Activated naive CD8-positive, alpha-beta T cell treated with anti-CD3 and anti-CD28 coated beads, Interleukin-2, amount 50 U/mL, for 24 hours (primary cell): ENCODE measurements around the gene DNAJC4.
A peak's percentile ranks its signal among the peaks of the same experiment; 100 is the strongest.

Source experiments
- ATAC-seq: fragments of 150-1000 bp; cut with Tn5 transposase; one replicate; pipeline ENCODE4 v1.10.0; 2021
- DNase-seq: peaks from one replicate; pipeline ENCODE4 v3.0.0; 2021
- H3K27ac Mint-ChIP-seq: one replicate; pipeline ENCODE4 v1.8.0; 2021; ENCODE audit warnings: mild to moderate bottlenecking, mixed read lengths
- H3K27me3 Mint-ChIP-seq: one replicate; pipeline ENCODE4 v1.8.0; 2021; ENCODE audit warnings: mixed read lengths
- H3K36me3 Mint-ChIP-seq: one replicate; pipeline ENCODE4 v1.8.0; 2021; ENCODE audit warnings: low read depth, mixed read lengths
- H3K4me1 Mint-ChIP-seq: one replicate; pipeline ENCODE4 v1.8.0; 2021; ENCODE audit warnings: mixed read lengths
- H3K4me3 Mint-ChIP-seq: one replicate; pipeline ENCODE4 v1.8.0; 2021; ENCODE audit warnings: mild to moderate bottlenecking, moderate library complexity, mixed read lengths
- H3K9me3 Mint-ChIP-seq: one replicate; pipeline ENCODE4 v1.8.0; 2021; ENCODE audit warnings: mixed read lengths

DNAJC4 gene

GRCh38 chr11:64204080-64204440 is 26.3 kb upstream of the DNAJC4 start:
- H3K4me3 Mint-ChIP-seq: no peak overlapping the region
- ATAC-seq (no peak), DNase-seq (no peak)
- peaks cover 42% of the 10 kb centered on the region for H3K4me1 Mint-ChIP-seq
- H3K27me3 Mint-ChIP-seq: no peaks in the 10 kb centered on the region
- peak overlapping the region; percentile 96 for H3K27ac Mint-ChIP-seq
- H3K9me3 Mint-ChIP-seq: no peaks in the 10 kb centered on the region
- peaks cover 77% of the 10 kb centered on the region for H3K36me3 Mint-ChIP-seq

- H3K27ac Mint-ChIP-seq: peak overlapping the region; percentile 96
Measured at GRCh38 chr11:64204464-64204989, 25.8 kb upstream of the DNAJC4 start.

GRCh38 chr11:64206457-64207255 is 23.7 kb upstream of the DNAJC4 start, which contains the start of gene FERMT3:
FERMT3 (plus strand) TSS chr11:64206721; CDS start chr11:64207365, 644 bp downstream.
- ATAC-seq (peak; percentile 62), DNase-seq (peak; percentile 83)
- peak within 1 kb of the TSS; percentile 96 for H3K27ac Mint-ChIP-seq
- peaks cover 65% of the 10 kb centered on the region for H3K36me3 Mint-ChIP-seq
- peak within 1 kb of the TSS; percentile 93 for H3K4me3 Mint-ChIP-seq
- H3K9me3 Mint-ChIP-seq: no peaks in the 10 kb centered on the region
- no peaks in the 10 kb centered on the region for H3K27me3 Mint-ChIP-seq
- peaks cover 50% of the 10 kb centered on the region for H3K4me1 Mint-ChIP-seq

More at GRCh38 chr11:64204464-64204989, 25.8 kb upstream of the DNAJC4 start:
- no peaks in the 10 kb centered on the region for H3K27me3 Mint-ChIP-seq
- peak; percentile 75 for DNase-seq
- H3K4me1 Mint-ChIP-seq: peaks cover 46% of the 10 kb centered on the region
- H3K36me3 Mint-ChIP-seq: peaks cover 76% of the 10 kb centered on the region
- peak; percentile 16 for ATAC-seq
- peak overlapping the region; percentile 53 for H3K4me3 Mint-ChIP-seq
- H3K9me3 Mint-ChIP-seq: no peaks in the 10 kb centered on the region

- peak overlapping the region; percentile 93 for H3K4me3 Mint-ChIP-seq
- peak overlapping the region; percentile 96 for H3K27ac Mint-ChIP-seq
- peak; percentile 86 for DNase-seq
- H3K4me1 Mint-ChIP-seq: peaks cover 53% of the 10 kb centered on the region
- H3K36me3 Mint-ChIP-seq: peaks cover 66% of the 10 kb centered on the region
- no peaks in the 10 kb centered on the region for H3K9me3 Mint-ChIP-seq
- no peaks in the 10 kb centered on the region for H3K27me3 Mint-ChIP-seq
- ATAC-seq: peak; percentile 82
Measured at GRCh38 chr11:64207256-64208085, 22.9 kb upstream of the DNAJC4 start.

GRCh38 chr11:64208086-64208795 is 22.1 kb upstream of the DNAJC4 start:
- DNase-seq (no peak), ATAC-seq (no peak)
- Mint-ChIP-seq H3K4me3 (peak overlapping the region; percentile 93), H3K36me3 (peaks cover 66% of the 10 kb centered on the region), H3K27ac (peak overlapping the region; percentile 96), H3K4me1 (peaks cover 56% of the 10 kb centered on the region), H3K9me3 (no peaks in the 10 kb centered on the region), H3K27me3 (no peaks in the 10 kb centered on the region)

- DNase-seq (no peak), ATAC-seq (no peak)
- peak overlapping the region; percentile 96 for H3K27ac Mint-ChIP-seq
- no peaks in the 10 kb centered on the region for H3K27me3 Mint-ChIP-seq
- no peaks in the 10 kb centered on the region for H3K9me3 Mint-ChIP-seq
- H3K4me1 Mint-ChIP-seq: peaks cover 55% of the 10 kb centered on the region
- peaks cover 64% of the 10 kb centered on the region for H3K36me3 Mint-ChIP-seq
- H3K4me3 Mint-ChIP-seq: peak overlapping the region; percentile 93
Measured at GRCh38 chr11:64208796-64209562, 21.4 kb upstream of the DNAJC4 start.

- Mint-ChIP-seq H3K36me3 (peaks cover 61% of the 10 kb centered on the region), H3K27me3 (no peaks in the 10 kb centered on the region), H3K9me3 (no peaks in the 10 kb centered on the region), H3K27ac (peak overlapping the region; percentile 96), H3K4me3 (peak overlapping the region; percentile 93), H3K4me1 (peaks cover 55% of the 10 kb centered on the region)
- ATAC-seq (no peak), DNase-seq (no peak)
Measured at GRCh38 chr11:64209563-64209843, 20.8 kb upstream of the DNAJC4 start.

- Mint-ChIP-seq H3K27me3 (no peaks in the 10 kb centered on the region), H3K4me3 (no peak overlapping the region), H3K27ac (no peak overlapping the region), H3K4me1 (peaks cover 56% of the 10 kb centered on the region), H3K9me3 (no peaks in the 10 kb centered on the region), H3K36me3 (peaks cover 61% of the 10 kb centered on the region)
- ATAC-seq (no peak), DNase-seq (no peak)
Measured at GRCh38 chr11:64210301-64211020, 19.9 kb upstream of the DNAJC4 start.

GRCh38 chr11:64211181-64211872 is 19.0 kb upstream of the DNAJC4 start:
- H3K27ac Mint-ChIP-seq: no peak overlapping the region
- H3K9me3 Mint-ChIP-seq: no peaks in the 10 kb centered on the region
- H3K36me3 Mint-ChIP-seq: peaks cover 57% of the 10 kb centered on the region
- no peaks in the 10 kb centered on the region for H3K27me3 Mint-ChIP-seq
- H3K4me1 Mint-ChIP-seq: peaks cover 50% of the 10 kb centered on the region
- H3K4me3 Mint-ChIP-seq: no peak overlapping the region
- no peak for DNase-seq
- no peak for ATAC-seq

GRCh38 chr11:64216879-64217278 is 13.5 kb upstream of the DNAJC4 start:
- DNase-seq: no peak
- Mint-ChIP-seq H3K36me3 (peaks cover 52% of the 10 kb centered on the region), H3K4me1 (peaks cover 28% of the 10 kb centered on the region), H3K9me3 (no peaks in the 10 kb centered on the region), H3K4me3 (no peak overlapping the region), H3K27ac (no peak overlapping the region), H3K27me3 (no peaks in the 10 kb centered on the region)
- peak; percentile 22 for ATAC-seq

- DNase-seq (no peak), ATAC-seq (no peak)
- Mint-ChIP-seq H3K9me3 (no peaks in the 10 kb centered on the region), H3K4me1 (peaks cover 20% of the 10 kb centered on the region), H3K4me3 (no peak overlapping the region), H3K36me3 (peaks cover 38% of the 10 kb centered on the region), H3K27ac (peak overlapping the region; percentile 14), H3K27me3 (no peaks in the 10 kb centered on the region)
Measured at GRCh38 chr11:64218628-64219353, 11.6 kb upstream of the DNAJC4 start.

- Mint-ChIP-seq H3K36me3 (peaks cover 34% of the 10 kb centered on the region), H3K9me3 (no peaks in the 10 kb centered on the region), H3K27ac (no peak overlapping the region), H3K27me3 (no peaks in the 10 kb centered on the region), H3K4me3 (no peak overlapping the region), H3K4me1 (peaks cover 19% of the 10 kb centered on the region)
- ATAC-seq: no peak
- no peak for DNase-seq
Measured at GRCh38 chr11:64219354-64219684, 11.0 kb upstream of the DNAJC4 start.
